ENCODE measurements around the gene NUDT15.

Gene NUDT15

DNA sequence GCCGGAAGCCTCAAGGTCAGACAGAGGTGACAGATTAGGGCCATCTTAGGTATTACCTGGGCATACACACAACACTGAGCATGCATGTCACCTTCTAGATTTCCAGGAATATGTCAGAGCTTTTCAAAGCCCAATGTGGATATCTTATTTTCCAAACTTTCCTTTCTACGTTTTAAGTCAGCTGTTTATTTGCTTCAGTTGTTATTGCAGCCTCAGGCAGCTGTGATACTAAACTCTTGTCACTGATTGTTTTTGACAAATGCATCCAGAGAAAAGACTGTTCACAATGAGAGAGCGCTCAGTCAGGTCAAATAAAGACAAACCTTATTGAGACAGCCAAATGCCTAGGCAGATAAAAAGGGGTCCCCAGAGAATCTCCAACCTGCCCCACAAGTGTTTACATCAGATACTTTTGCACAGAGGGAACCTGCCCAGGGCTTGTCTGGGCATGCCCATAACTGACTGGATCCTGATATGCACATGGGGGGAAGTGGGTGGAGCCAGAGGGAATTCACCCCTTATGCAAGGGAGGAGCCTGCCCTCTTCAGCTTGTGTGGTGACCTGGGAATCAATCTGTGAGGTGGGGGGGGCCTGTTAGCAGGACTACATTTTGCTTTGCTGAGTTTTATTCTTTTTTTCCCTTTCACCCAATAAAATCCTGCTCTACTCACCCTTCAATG is 28.9 kb downstream of the NUDT15 start:
- DNase-seq, result peak; percentile 67
- CTCF ChIA-PET, result interaction anchor here (0.9 to 3.5 kb wide), 2 partner anchors 18 to 28 kb away, joined by 3 to 13 read pairs; partner anchors contain the start of gene NUDT15
- peaks cover 25% of the 10 kb centered on the region for H3K4me1 Mint-ChIP-seq
- no peaks in the 10 kb centered on the region for H3K27me3 Mint-ChIP-seq
- H3K27ac Mint-ChIP-seq, result peak overlapping the region; percentile 83
- H3K36me3 Mint-ChIP-seq, result peaks cover 68% of the 10 kb centered on the region
- peaks cover 27% of the 10 kb centered on the region for H3K9me3 Mint-ChIP-seq
- H3K4me3 Mint-ChIP-seq, result no peak overlapping the region

DNA sequence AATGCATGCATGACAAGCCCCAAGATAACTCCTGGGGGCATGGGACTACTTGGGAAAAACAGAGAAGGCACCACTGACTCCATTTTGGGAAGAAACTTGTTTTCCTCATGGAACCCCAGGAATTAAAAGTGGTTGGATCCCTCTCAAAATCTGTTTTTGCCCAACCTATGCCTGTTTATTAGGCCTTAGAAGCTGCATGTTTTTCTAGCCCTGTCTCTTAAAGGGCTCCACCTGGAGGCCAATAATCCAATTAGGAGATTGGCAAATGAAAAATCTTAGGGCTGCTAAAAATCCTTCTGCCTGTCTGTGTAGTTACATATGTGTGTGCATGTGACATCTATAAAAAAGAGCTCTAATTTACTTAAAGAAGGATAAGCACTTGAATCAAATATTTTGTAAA is 30.5 kb downstream of the NUDT15 start:
- no peaks in the 10 kb centered on the region for H3K27me3 Mint-ChIP-seq
- DNase-seq, result no peak
- H3K4me3 Mint-ChIP-seq, result no peak overlapping the region
- H3K4me1 Mint-ChIP-seq, result peaks cover 25% of the 10 kb centered on the region
- peaks cover 80% of the 10 kb centered on the region for H3K36me3 Mint-ChIP-seq
- CTCF ChIA-PET, result interaction anchor here (1.6 to 3.5 kb wide), 2 partner anchors 20 to 30 kb away, joined by 3 to 13 read pairs; partner anchors contain the start of gene NUDT15
- peaks cover 38% of the 10 kb centered on the region for H3K9me3 Mint-ChIP-seq
- no peak overlapping the region for H3K27ac Mint-ChIP-seq

DNA sequence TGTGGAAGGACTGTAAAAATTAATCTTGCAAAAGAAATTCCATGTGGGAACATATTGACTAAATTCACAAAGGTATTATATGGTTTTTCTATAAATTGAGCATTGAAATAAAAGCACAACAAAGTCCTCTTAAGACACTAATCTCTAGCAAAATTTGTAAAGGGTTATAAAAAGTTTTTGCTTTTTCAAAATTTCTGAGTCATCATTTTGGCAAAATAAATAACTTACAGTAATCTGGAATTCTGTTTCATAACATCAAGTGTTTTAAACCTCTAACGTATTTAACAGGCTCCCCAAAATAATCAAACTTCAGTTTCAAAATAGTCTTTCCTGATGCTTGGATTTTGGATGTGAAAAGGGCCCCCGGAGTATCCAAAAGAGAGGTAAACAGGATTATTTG is 31.4 kb downstream of the NUDT15 start:
- CTCF ChIA-PET, result interaction anchor here (1.6 to 2.3 kb wide), 2 partner anchors 21 to 30 kb away, joined by 3 to 6 read pairs; no protein-coding TSS in a partner anchor
- H3K27me3 Mint-ChIP-seq, result no peaks in the 10 kb centered on the region
- no peak overlapping the region for H3K4me3 Mint-ChIP-seq
- H3K27ac Mint-ChIP-seq, result no peak overlapping the region
- no peak for DNase-seq
- H3K4me1 Mint-ChIP-seq, result peaks cover 25% of the 10 kb centered on the region
- H3K36me3 Mint-ChIP-seq, result peaks cover 89% of the 10 kb centered on the region
- H3K9me3 Mint-ChIP-seq, result peaks cover 38% of the 10 kb centered on the region

DNA sequence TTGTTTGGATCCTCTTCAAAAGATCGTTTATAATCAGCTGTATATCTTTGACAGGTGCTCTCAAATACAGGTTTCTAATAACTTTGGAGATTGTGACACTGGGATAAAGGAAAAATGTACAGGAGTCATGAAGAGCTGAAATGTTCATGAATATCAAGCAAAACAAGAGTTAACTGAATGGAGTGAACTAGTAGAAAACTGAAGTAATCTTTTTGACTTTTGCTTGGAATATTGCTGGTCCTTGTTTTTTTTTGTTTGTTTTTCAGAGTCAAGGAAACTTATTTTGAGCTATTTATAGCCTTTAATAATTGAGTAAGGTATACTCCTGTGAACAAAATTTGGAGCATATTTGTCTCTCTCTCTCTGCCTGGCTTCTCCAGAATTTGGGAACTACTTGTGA is 32.0 kb downstream of the NUDT15 start:
- Mint-ChIP-seq H3K27me3 (no peaks in the 10 kb centered on the region), H3K4me1 (peaks cover 25% of the 10 kb centered on the region), H3K4me3 (no peak overlapping the region), H3K9me3 (peaks cover 38% of the 10 kb centered on the region), H3K27ac (no peak overlapping the region), H3K36me3 (peaks cover 95% of the 10 kb centered on the region)
- no peak for DNase-seq
- CTCF ChIA-PET, result interaction anchor here (1.6 to 2.3 kb wide), 2 partner anchors 21 to 31 kb away, joined by 3 to 6 read pairs; no protein-coding TSS in a partner anchor

DNA sequence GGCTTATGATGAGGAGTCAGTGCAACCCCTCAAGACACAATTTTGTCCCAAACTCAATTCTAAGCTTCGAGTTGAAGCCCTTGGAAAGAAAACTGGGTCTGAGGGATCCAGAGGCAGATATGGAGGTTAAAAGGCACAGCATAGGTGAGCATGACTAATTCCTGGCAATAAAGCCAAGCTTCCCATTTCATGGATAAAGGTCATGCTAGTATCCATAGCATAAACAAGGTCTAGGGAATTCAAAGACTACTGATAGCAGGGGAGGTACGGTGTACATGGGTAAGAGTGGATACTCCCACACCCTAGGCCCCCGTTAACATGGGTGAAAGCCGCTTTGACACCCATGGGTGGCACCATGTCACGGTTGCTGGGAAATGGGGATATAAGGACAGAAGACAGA is 33.4 kb downstream of the NUDT15 start:
- peaks cover 38% of the 10 kb centered on the region for H3K9me3 Mint-ChIP-seq
- DNase-seq, result no peak
- no peak overlapping the region for H3K27ac Mint-ChIP-seq
- CTCF ChIA-PET, result interaction anchor here (2.3 kb wide), 1 partner anchor 32 kb away, joined by 6 read pairs; no protein-coding TSS in a partner anchor
- H3K27me3 Mint-ChIP-seq, result no peaks in the 10 kb centered on the region
- H3K36me3 Mint-ChIP-seq, result peaks cover 96% of the 10 kb centered on the region
- H3K4me3 Mint-ChIP-seq, result no peak overlapping the region
- peaks cover 23% of the 10 kb centered on the region for H3K4me1 Mint-ChIP-seq

DNA sequence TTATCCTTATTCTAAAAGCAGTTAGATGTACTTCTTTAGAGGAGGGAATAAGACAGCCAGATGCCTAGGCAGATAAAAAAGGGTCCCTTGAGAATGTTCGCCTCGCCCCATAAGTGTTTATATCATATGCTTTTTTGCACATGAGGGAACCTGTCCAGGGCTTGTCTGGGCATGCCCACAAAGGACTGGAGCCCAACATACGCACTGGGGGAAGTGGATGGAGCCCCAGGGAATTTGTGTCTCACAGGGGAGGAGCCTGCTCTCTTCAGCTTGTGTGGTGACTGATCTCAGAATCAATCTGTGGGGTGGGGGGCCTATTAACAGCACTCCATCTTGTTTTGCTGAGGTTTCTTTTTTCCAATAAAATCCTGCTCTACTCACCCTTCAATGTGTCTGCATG is 34.8 kb downstream of the NUDT15 start:
- Mint-ChIP-seq H3K4me3 (no peak overlapping the region), H3K27ac (peak overlapping the region; percentile 33), H3K4me1 (peaks cover 9% of the 10 kb centered on the region), H3K36me3 (peaks cover 92% of the 10 kb centered on the region), H3K27me3 (no peaks in the 10 kb centered on the region), H3K9me3 (peaks cover 38% of the 10 kb centered on the region)
- CTCF ChIA-PET, result no interaction called here
- DNase-seq, result no peak

DNA sequence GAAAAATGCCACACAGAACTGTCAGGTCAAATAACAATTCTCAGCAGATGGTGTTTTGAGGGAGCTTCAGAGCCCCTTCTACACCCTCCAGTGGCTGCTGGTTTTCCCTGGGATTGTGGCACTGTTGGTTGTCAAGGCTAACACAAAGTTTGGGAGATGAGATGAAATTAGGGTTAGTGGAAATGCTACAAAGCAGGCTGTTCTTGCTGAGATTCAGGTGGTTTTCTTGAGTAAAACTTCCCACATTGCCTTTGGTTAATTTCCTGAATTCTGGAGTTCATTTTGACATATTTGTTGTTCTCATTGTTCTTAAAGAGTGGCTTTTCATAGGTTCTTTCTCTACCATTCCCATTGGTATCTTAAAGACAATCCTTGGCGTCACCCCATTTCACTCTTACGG is 35.3 kb downstream of the NUDT15 start:
- no peaks in the 10 kb centered on the region for H3K27me3 Mint-ChIP-seq

DNA sequence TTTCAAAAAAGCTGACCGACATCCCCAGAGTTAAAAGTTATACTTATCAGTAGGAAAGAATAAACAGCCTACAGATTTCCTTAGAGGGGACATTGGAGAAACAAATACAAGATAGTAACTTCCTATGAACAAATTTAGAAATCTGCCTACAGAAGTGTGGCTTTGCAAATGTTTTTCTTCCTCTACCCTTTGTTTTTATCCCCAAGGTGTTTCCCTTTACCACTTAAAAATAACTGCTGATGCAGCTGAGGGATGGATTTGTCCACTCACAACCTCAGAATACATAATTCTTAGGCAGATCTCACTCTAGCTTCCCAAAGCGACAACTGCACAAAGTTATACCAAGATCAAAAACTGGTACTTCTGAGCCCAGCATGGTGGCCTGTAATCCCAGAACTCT is 36.5 kb downstream of the NUDT15 start:
- H3K27ac Mint-ChIP-seq, result peak overlapping the region; percentile 15
- CTCF ChIA-PET, result no interaction called here
- peaks cover 27% of the 10 kb centered on the region for H3K9me3 Mint-ChIP-seq
- no peak overlapping the region for H3K4me3 Mint-ChIP-seq
- DNase-seq, result no peak
- H3K4me1 Mint-ChIP-seq, result peaks cover 9% of the 10 kb centered on the region
- no peaks in the 10 kb centered on the region for H3K27me3 Mint-ChIP-seq
- H3K36me3 Mint-ChIP-seq, result peaks cover 86% of the 10 kb centered on the region

More for the DNA sequence above, 35.3 kb downstream of the NUDT15 start:
- peaks cover 35% of the 10 kb centered on the region for H3K9me3 Mint-ChIP-seq
- H3K36me3 Mint-ChIP-seq, result peaks cover 88% of the 10 kb centered on the region
- no peak overlapping the region for H3K4me3 Mint-ChIP-seq
- CTCF ChIA-PET, result no interaction called here
- peaks cover 5% of the 10 kb centered on the region for H3K4me1 Mint-ChIP-seq
- DNase-seq, result no peak
- H3K27ac Mint-ChIP-seq, result peak overlapping the region; percentile 33

DNA sequence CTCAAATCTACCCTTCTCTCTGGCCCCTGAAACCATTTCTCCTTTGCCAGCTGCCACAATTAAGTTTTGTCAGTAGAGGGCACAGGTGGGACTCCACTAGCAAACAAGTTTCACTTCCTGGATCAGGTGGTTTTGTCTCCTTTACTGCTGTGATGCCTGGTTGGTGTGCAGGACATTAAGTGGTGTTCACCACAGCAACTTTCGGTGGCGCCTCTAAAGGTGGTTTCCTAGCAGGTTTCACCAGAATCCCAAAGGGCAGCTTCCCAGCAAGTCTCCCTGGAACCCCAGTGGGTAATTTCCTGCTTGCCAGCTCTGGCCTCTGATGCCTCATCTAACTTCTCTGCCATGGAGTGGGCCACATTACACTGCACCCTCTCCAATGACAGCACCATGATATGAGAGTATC is 40.7 kb downstream of the NUDT15 start:
- Mint-ChIP-seq H3K9me3 (no peaks in the 10 kb centered on the region), H3K4me3 (no peak overlapping the region), H3K36me3 (peaks cover 67% of the 10 kb centered on the region), H3K4me1 (peaks cover 9% of the 10 kb centered on the region), H3K27me3 (no peaks in the 10 kb centered on the region), H3K27ac (peak overlapping the region; percentile 52)
- peak; percentile 53 for DNase-seq
- CTCF ChIA-PET, result interaction anchor here (0.6 to 3.1 kb wide), 12 partner anchors 11 to 691 kb away, joined by 3 to 19 read pairs (median 4); partner anchors contain the start of genes MED4 and NUDT15

DNA sequence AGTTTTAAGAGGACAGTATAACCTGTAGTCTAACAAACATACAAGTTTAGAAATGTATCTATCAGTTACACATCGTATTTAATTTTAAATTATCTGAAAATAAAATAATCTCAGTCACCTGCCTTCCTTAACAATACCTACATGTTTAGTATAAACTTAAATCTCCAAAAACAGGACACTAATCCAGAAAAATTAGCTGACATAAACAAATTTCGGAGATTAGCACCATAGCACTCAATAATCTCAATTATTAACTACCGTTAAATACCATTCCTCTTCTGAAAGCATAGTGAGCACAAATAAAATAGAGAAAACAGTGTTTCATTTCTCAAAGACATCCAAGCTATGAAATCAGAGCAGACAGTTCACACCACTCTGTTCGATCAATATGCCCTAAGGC is 44.2 kb downstream of the NUDT15 start:
- Mint-ChIP-seq H3K27me3 (no peaks in the 10 kb centered on the region), H3K4me1 (peaks cover 9% of the 10 kb centered on the region), H3K9me3 (no peaks in the 10 kb centered on the region), H3K36me3 (peaks cover 58% of the 10 kb centered on the region), H3K4me3 (no peak overlapping the region), H3K27ac (no peak overlapping the region)
- DNase-seq, result no peak
- CTCF ChIA-PET, result interaction anchor here (1.1 kb wide), 1 partner anchor 13 kb away, joined by 4 read pairs; the partner anchor contains the start of gene MED4

DNA sequence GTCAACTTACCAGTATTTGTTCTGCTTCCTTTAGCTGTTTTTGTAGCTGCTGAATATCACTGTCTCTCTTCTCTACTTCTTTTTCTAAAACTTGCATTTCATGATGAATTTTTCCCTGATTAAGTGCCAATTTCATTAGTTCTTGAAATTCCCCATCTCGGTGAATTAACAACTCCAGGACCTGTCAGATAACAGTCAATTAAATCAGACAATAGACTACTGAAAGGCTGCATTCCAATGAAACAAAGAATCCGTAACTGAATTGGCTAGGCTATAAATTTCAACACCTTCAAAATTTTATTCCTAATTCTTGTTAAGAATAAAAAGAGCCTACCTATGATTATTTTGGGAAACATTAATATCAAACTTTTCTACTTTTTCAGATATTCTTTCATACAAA is 48.7 kb downstream of the NUDT15 start:
- H3K36me3 Mint-ChIP-seq, result peaks cover 32% of the 10 kb centered on the region
- CTCF ChIA-PET, result no interaction called here
- H3K27ac Mint-ChIP-seq, result no peak overlapping the region
- H3K27me3 Mint-ChIP-seq, result no peaks in the 10 kb centered on the region
- no peak overlapping the region for H3K4me3 Mint-ChIP-seq
- no peak for DNase-seq
- no peaks in the 10 kb centered on the region for H3K9me3 Mint-ChIP-seq
- H3K4me1 Mint-ChIP-seq, result peaks cover 12% of the 10 kb centered on the region

DNA sequence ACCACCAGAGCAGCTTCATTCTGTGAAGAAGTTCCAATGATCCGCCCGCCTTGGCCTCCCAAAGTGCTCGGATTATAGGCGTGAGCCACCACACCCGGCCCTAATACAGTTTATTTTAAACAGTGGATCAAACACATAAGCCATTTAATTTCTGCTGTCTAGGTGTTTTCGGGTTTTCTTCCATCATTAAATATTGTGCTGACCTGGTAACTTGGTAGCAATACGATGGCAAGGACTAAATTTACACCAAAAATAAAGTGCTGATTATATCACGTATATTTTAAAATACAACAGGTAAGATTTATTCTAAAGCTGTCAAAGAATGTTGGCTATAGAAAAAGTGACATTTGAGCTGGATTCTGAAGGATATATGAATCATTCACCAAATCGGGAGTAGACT is 56.1 kb downstream of the NUDT15 start:
- H3K9me3 Mint-ChIP-seq, result peaks cover 2% of the 10 kb centered on the region

DNA sequence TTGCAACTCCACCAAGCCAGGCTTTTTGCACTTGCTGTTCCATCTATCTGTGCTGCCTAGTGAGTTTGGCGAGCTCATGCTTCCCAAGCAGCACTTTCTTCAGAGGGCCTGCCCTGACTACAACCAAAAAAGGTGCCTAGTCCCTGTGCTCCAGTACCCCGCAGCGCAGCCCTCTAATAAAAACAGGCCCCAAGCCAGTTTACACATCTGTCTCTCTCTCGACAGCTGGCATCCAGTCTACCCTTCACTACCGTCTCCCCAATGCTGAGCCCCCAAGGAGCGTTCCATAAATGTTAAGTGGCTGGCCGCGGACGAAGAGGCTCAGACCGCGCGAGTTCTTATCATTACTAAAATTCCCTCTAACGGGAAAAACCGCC is 56.9 kb downstream of the NUDT15 start:
- Mint-ChIP-seq H3K4me1 (peaks cover 40% of the 10 kb centered on the region), H3K36me3 (peaks cover 7% of the 10 kb centered on the region), H3K27me3 (peaks cover 10% of the 10 kb centered on the region), H3K4me3 (peak overlapping the region; percentile 86), H3K9me3 (peaks cover 2% of the 10 kb centered on the region), H3K27ac (peak overlapping the region; percentile 87)
- CTCF ChIA-PET, result interaction anchor here (0.6 to 2.7 kb wide), 11 partner anchors 13 to 1924 kb away, joined by 3 to 21 read pairs (median 4); partner anchors contain the start of genes ITM2B, NUDT15 and RB1
- DNase-seq, result peak; percentile 31

More for the DNA sequence above, 56.1 kb downstream of the NUDT15 start:
- peak overlapping the region; percentile 87 for H3K27ac Mint-ChIP-seq
- H3K4me1 Mint-ChIP-seq, result peaks cover 45% of the 10 kb centered on the region
- H3K4me3 Mint-ChIP-seq, result peak overlapping the region; percentile 86
- H3K27me3 Mint-ChIP-seq, result peaks cover 10% of the 10 kb centered on the region
- no peak for DNase-seq
- H3K36me3 Mint-ChIP-seq, result peaks cover 7% of the 10 kb centered on the region
- CTCF ChIA-PET, result interaction anchor here (1.8 to 2.7 kb wide), 3 partner anchors 15 to 209 kb away, joined by 5 to 21 read pairs (median 19); partner anchors contain the start of genes NUDT15 and RB1

DNA sequence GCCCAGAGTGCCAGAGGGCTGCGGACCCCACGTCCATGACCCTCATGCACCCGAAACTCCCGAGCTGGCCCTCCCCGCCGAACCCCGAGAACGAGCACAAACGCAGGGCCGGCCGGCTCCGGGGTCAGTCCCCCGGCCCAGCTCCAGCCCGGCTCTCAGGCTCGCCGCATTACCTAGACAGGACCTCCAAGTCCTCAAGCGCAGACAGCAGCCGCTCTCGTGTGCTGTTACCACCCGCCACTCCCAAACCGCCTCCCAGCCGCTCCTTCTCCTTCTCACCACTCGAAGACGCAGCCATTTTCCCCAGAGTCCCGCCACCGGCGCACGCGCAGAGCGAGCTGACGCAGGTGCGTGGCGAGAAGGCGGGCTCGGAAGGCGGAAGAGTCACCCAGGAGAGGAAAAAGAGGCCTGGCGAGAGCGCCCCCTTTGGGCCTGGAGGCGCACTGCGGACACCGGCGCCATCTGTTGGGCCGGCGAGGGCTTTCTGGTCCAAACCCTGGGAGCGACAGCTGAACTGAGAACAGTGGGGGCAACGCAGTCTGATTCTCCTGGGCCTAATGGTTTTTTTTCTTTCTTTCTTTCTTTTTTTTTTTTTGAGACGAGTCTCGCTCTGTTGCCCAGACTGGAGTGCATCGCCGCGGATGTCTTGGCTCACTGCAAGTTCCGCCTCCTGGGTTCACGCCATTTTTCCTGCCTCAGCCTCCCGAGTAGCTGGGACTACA is 57.4 kb downstream of the NUDT15 start, which contains the start of gene MED4:
TSS of gene MED4 (minus strand) at position 324 of the 722 bp plus-strand sequence. CDS start at position 298, 26 bp downstream.
- peak; percentile 97 for DNase-seq
- Mint-ChIP-seq H3K4me1 (peaks cover 37% of the 10 kb centered on the region), H3K9me3 (peaks cover 2% of the 10 kb centered on the region), H3K27ac (peak within 1 kb of the TSS; percentile 87), H3K36me3 (peaks cover 7% of the 10 kb centered on the region), H3K4me3 (peak within 1 kb of the TSS; percentile 86), H3K27me3 (peaks cover 10% of the 10 kb centered on the region)
- CTCF ChIA-PET, result interaction anchor here (0.6 to 2.7 kb wide), 11 partner anchors 13 to 1924 kb away, joined by 3 to 21 read pairs (median 4); partner anchors contain the start of genes ITM2B, NUDT15 and RB1

All from activated naive CD4-positive, alpha-beta T cell treated with anti-CD3 and anti-CD28 coated beads, Interleukin-2, amount 10 ng/mL, durations not matched to agents 7 days and 5 days (primary cell).